HepG2 (cell line): Measurements from ENCODE around the gene TUBB4B. TPM values are rescaled to one million over a fixed set of nuclear protein-coding genes. Genes with fewer than 3 reads are reported as not detected.

Source experiments
- CHD4 ChIP-seq: fragments of 200-600 bp; sonication (generic); IDR thresholded peaks from 2 replicates; pipeline ENCODE4 v1.7.0; 2017; ENCODE audit warnings: mild to moderate bottlenecking, low read length, borderline replicate concordance
- HNF4G ChIP-seq, 2 experiments: sonication (generic) in 1 of 2; formaldehyde crosslinking in 1 of 2; IDR thresholded peaks; 2 replicates each; pipeline versions ENCODE4 v1.4.0 to v1.6.1; 2011 to 2020; ENCODE audit warnings: borderline replicate concordance in 2 of 2, low read depth in 2 of 2, mild to moderate bottlenecking in 2 of 2, low read length in 1 of 2, missing genetic modification reagents in 1 of 2, moderate library complexity in 1 of 2
- KAT7 ChIP-seq: IDR thresholded peaks from 2 replicates; pipeline ENCODE4 v1.6.1; 2018; ENCODE audit warnings: borderline replicate concordance, missing compliant biosample characterization
- MAX ChIP-seq: IDR thresholded peaks from 2 replicates; pipeline ENCODE4 v1.6.1; 2012; ENCODE audit warnings: inconsistent platforms
- MBD4 ChIP-seq: IDR thresholded peaks from 2 replicates; pipeline ENCODE4 v1.6.1; 2012; ENCODE audit warnings: low read length, inconsistent platforms, borderline replicate concordance
- NR2F1 ChIP-seq, 2 experiments: fragments of 450-650 bp in 1 of 2; formaldehyde crosslinking in 1 of 2; IDR thresholded peaks; 2 replicates each; pipeline versions ENCODE4 v1.5.0 to v1.6.1; 2016 to 2020; ENCODE audit warnings: mild to moderate bottlenecking in 1 of 2, missing compliant biosample characterization in 1 of 2, missing genetic modification reagents in 1 of 2, moderate library complexity in 1 of 2
- PCBP2 ChIP-seq: fragments of 200-400 bp; formaldehyde crosslinking; optimal IDR thresholded peaks from 2 replicates; pipeline ENCODE3; 2018; ENCODE audit warnings: low read length, low read depth; ENCODE audit not compliant: poor library complexity, severe bottlenecking
- RNF219 ChIP-seq: sonication (generic); formaldehyde crosslinking; IDR thresholded peaks from 2 replicates; pipeline ENCODE4 v1.5.0; 2020; ENCODE audit warnings: mild to moderate bottlenecking, missing genetic modification reagents
- RXRB ChIP-seq: IDR thresholded peaks from 2 replicates; pipeline ENCODE4 v1.6.1; 2016; ENCODE audit warnings: borderline replicate concordance, missing genetic modification reagents, missing compliant biosample characterization
- ZNF460 ChIP-seq: sonication (generic); formaldehyde crosslinking; IDR thresholded peaks from 2 replicates; pipeline ENCODE4 v1.5.1; 2020; ENCODE audit warnings: missing genetic modification reagents, mild to moderate bottlenecking, borderline replicate concordance
- ZNF550 ChIP-seq: sonication (generic); formaldehyde crosslinking; IDR thresholded peaks from 2 replicates; pipeline ENCODE4 v1.4.0; 2020; ENCODE audit warnings: mild to moderate bottlenecking, missing genetic modification reagents, borderline replicate concordance
- ZNF761 ChIP-seq: sonication (generic); formaldehyde crosslinking; conservative IDR thresholded peaks from 2 replicates; pipeline ENCODE4 v1.4.0; 2020; ENCODE audit warnings: mild to moderate bottlenecking, missing genetic modification reagents
- ZNF782 ChIP-seq: sonication (generic); formaldehyde crosslinking; IDR thresholded peaks from 2 replicates; pipeline ENCODE4 v1.4.0; 2020; ENCODE audit warnings: missing genetic modification reagents, mild to moderate bottlenecking, borderline replicate concordance
- ZSCAN25 ChIP-seq: sonication (generic); formaldehyde crosslinking; IDR thresholded peaks from 2 replicates; pipeline ENCODE4 v1.8.0; 2022; ENCODE audit warnings: mild to moderate bottlenecking, missing genetic modification reagents
- polyA plus RNA-seq, 8 experiments: library from polyadenylated mRNA; depleted of rRNA in 3 of 8; stranded (reverse) in 7 of 8; unstranded in 1 of 8; fragments of >200 nt; fragmentation: Illumina TruSeq in 4 of 8; extraction: Trizol in 4 of 8; gene quantifications; 2 replicates each; pipeline versions ENCODE4 v1.2.1 to v1.2.3, GENCODE V29; 2011 to 2016; ENCODE audit warnings: low read depth in 4 of 8, missing spikeins in 1 of 8, mixed read lengths in 1 of 8; ENCODE audit not compliant: insufficient read depth in 1 of 8
- total RNA-seq, 5 experiments: library from RNA; depleted of rRNA; stranded (reverse); fragments of >200 nt; fragmentation: Illumina TruSeq; extraction: Trizol; gene quantifications; 2 replicates each; pipeline ENCODE4 v1.2.3, GENCODE V29; 2016; ENCODE audit warnings: low read depth in 1 of 5
- TF ChIP-seq, protein P1 (sequence below): sonication (generic); formaldehyde crosslinking; IDR thresholded peaks from 2 replicates; pipeline ENCODE4 v1.4.0; 2020; ENCODE audit warnings: mild to moderate bottlenecking, missing genetic modification reagents
- TF ChIP-seq, protein P2 (sequence below): sonication (generic); formaldehyde crosslinking; IDR thresholded peaks from 2 replicates; pipeline ENCODE4 v1.4.0; 2020; ENCODE audit warnings: low read depth, missing genetic modification reagents

Gene TUBB4B
- total and polyA plus RNA-seq, 2 of the 13 experiments (the other 11 are each of a cell fraction or from before 2014, with no cell fraction given), result 182 to 412 TPM

DNA sequence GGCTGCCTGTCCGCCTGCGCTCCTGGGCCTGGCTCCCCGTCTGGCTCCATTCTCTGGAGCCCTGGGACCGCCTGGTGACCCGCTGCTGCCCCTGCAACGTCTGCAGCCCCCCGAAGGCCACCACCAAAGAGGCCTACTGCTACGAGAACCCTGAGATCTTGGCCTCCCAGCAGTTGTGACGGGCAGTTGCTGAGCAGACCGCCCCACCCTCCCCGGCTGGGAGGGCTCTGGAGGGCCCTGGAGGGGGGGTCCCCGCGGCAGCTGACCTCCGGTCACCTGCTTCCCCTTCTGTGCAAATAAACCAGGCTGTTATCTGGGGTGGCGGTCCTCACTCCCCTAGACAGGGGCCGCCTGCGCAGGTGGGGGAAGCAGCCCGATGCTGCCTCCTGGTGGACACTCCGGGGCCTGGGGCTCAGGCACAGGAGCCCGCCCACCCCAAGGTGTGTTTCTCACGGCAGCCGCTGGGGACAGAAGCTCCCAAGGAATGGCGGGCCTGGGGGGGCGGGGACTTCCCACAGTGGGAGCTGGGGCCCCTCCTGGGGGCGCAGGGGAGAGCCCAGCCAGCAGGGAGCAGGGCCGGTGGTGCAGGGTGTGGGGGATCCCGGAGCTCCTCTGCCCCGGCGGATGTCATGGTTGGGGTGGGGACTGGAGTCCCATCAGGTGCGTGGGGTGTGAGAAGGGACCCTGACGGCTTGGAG lies 4.7 kb upstream of the TUBB4B start (continued):
- TF ChIP-seq ZSCAN25 (CRISPR knock-in tag) (peak; percentile 76), ZNF460 (CRISPR knock-in tag) (no peak), RNF219 (CRISPR knock-in tag) (no peak), PCBP2 (no peak), ZNF550 (CRISPR knock-in tag) (no peak), RXRB (CRISPR knock-in tag) (peak; percentile 91), CHD4 (no peak), MBD4 (no peak), KAT7 (peak; percentile 29; the same call in 1 of the 2 replicates), ZNF761 (CRISPR knock-in tag) (no peak), HNF4G (IDR thresholded peaks at IDR 0.05; ENCODE audit: borderline replicate concordance, low read depth, low read length) (peak; percentile 33; the same call in 1 of the 2 replicates), HNF4G (CRISPR knock-in tag; IDR thresholded peaks at IDR 0.05; ENCODE audit: borderline replicate concordance, low read depth) (0 out of 2 replicates have a peak, but pooled peaks have one; percentile 46), MAX (no peak), ZNF782 (no peak; the same call in 1 of the 2 replicates), NR2F1 (CRISPR knock-in tag; IDR thresholded peaks at IDR 0.05) (peak; percentile 69 to 85; a peak in 3 of 4 replicates)
- TF ChIP-seq, protein P1, sequence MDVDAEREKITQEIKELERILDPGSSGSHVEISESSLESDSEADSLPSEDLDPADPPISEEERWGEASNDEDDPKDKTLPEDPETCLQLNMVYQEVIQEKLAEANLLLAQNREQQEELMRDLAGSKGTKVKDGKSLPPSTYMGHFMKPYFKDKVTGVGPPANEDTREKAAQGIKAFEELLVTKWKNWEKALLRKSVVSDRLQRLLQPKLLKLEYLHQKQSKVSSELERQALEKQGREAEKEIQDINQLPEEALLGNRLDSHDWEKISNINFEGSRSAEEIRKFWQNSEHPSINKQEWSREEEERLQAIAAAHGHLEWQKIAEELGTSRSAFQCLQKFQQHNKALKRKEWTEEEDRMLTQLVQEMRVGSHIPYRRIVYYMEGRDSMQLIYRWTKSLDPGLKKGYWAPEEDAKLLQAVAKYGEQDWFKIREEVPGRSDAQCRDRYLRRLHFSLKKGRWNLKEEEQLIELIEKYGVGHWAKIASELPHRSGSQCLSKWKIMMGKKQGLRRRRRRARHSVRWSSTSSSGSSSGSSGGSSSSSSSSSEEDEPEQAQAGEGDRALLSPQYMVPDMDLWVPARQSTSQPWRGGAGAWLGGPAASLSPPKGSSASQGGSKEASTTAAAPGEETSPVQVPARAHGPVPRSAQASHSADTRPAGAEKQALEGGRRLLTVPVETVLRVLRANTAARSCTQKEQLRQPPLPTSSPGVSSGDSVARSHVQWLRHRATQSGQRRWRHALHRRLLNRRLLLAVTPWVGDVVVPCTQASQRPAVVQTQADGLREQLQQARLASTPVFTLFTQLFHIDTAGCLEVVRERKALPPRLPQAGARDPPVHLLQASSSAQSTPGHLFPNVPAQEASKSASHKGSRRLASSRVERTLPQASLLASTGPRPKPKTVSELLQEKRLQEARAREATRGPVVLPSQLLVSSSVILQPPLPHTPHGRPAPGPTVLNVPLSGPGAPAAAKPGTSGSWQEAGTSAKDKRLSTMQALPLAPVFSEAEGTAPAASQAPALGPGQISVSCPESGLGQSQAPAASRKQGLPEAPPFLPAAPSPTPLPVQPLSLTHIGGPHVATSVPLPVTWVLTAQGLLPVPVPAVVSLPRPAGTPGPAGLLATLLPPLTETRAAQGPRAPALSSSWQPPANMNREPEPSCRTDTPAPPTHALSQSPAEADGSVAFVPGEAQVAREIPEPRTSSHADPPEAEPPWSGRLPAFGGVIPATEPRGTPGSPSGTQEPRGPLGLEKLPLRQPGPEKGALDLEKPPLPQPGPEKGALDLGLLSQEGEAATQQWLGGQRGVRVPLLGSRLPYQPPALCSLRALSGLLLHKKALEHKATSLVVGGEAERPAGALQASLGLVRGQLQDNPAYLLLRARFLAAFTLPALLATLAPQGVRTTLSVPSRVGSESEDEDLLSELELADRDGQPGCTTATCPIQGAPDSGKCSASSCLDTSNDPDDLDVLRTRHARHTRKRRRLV (CRISPR knock-in tag), result peak; percentile 42; the same call in 1 of the 2 replicates
- TF ChIP-seq, protein P2, sequence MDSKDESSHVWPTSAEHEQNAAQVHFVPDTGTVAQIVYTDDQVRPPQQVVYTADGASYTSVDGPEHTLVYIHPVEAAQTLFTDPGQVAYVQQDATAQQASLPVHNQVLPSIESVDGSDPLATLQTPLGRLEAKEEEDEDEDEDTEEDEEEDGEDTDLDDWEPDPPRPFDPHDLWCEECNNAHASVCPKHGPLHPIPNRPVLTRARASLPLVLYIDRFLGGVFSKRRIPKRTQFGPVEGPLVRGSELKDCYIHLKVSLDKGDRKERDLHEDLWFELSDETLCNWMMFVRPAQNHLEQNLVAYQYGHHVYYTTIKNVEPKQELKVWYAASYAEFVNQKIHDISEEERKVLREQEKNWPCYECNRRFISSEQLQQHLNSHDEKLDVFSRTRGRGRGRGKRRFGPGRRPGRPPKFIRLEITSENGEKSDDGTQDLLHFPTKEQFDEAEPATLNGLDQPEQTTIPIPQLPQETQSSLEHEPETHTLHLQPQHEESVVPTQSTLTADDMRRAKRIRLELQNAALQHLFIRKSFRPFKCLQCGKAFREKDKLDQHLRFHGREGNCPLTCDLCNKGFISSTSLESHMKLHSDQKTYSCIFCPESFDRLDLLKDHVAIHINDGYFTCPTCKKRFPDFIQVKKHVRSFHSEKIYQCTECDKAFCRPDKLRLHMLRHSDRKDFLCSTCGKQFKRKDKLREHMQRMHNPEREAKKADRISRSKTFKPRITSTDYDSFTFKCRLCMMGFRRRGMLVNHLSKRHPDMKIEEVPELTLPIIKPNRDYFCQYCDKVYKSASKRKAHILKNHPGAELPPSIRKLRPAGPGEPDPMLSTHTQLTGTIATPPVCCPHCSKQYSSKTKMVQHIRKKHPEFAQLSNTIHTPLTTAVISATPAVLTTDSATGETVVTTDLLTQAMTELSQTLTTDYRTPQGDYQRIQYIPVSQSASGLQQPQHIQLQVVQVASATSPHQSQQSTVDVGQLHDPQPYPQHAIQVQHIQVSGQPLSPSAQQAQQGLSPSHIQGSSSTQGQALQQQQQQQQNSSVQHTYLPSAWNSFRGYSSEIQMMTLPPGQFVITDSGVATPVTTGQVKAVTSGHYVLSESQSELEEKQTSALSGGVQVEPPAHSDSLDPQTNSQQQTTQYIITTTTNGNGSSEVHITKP (CRISPR knock-in tag), result no peak
